Left ventricle myocardium inferior (tissue), 1 donor: ENCODE measurements around the gene ADPRS. TPM values are rescaled to one million over a fixed set of nuclear protein-coding genes. Genes with fewer than 3 reads are reported as not detected.

ENCODE experiments used
- DNase-seq: peaks from one replicate; pipeline ENCODE4 v3.0.0-alpha.2; 2020
- H3K27ac ChIP-seq: fragments of 200-600 bp; replicated peaks from 2 replicates; pipeline ENCODE4 v1.8.0; 2021
- H3K27me3 ChIP-seq: fragments of 200-600 bp; 2 replicates; pipeline ENCODE4 v1.8.0; 2021; ENCODE audit warnings: low read depth
- H3K36me3 ChIP-seq: fragments of 200-600 bp; 2 replicates; pipeline ENCODE4 v1.8.0; 2021
- H3K4me1 ChIP-seq: fragments of 200-600 bp; 2 replicates; pipeline ENCODE4 v1.8.0; 2021
- H3K4me3 ChIP-seq: fragments of 200-600 bp; 2 replicates; pipeline ENCODE4 v1.8.0; 2021; ENCODE audit warnings: mild to moderate bottlenecking, moderate library complexity
- H3K9me3 ChIP-seq: fragments of 200-600 bp; replicated peaks from 2 replicates; pipeline ENCODE4 v1.8.0; 2021
- CTCF ChIP-seq: fragments of 200-600 bp; IDR thresholded peaks from 2 replicates; pipeline ENCODE4 v1.8.0; 2021; ENCODE audit warnings: antibody characterized with exemption, mild to moderate bottlenecking, borderline replicate concordance
- intact Hi-C: fragments of 100-400 bp; cut with micrococcal nuclease; formaldehyde crosslinking; loops from one replicate; pipeline ENCODE4 v1.11.0; 2022
- total RNA-seq: library from RNA; stranded (reverse); fragmentation: NEBNext Ultra II Directional; extraction: Animal tissue kit (Norgen Biotek cat#: 25700); gene quantifications from one replicate; pipeline ENCODE4 v1.2.1, GENCODE V29; 2021
- donor health status: DM: no; HTN: yes; CAD: no; lungs with severe emphysema.

Gene ADPRS
- total RNA-seq, 1 donor from 2014 or later: 17.8 TPM

- Histone ChIP-seq H3K27me3 (no peaks in the 10 kb centered on the region), H3K4me3 (no peak overlapping the region), H3K36me3 (no peaks in the 10 kb centered on the region), H3K9me3 (no peaks in the 10 kb centered on the region), H3K4me1 (peaks cover 8% of the 10 kb centered on the region), H3K27ac (no peak overlapping the region)
- intact Hi-C loops: no loop called here
- no peak for TF ChIP-seq CTCF
- no peak for DNase-seq
Observed at GRCh38 chr1:36118447-36119204, 29.9 kb downstream of the ADPRS start.

GRCh38 chr1:36119456-36119855 lies 30.8 kb downstream of the ADPRS start:
- peaks cover 10% of the 10 kb centered on the region for H3K4me1 ChIP-seq
- intact Hi-C loops: no loop called here
- no peak overlapping the region for H3K4me3 ChIP-seq
- no peak for TF ChIP-seq CTCF
- no peak for DNase-seq
- H3K36me3 ChIP-seq: no peaks in the 10 kb centered on the region
- H3K27me3 ChIP-seq: peaks cover 6% of the 10 kb centered on the region
- H3K9me3 ChIP-seq: no peaks in the 10 kb centered on the region
- no peak overlapping the region for H3K27ac ChIP-seq

GRCh38 chr1:36122062-36123030 lies 33.7 kb downstream of the ADPRS start:
- Histone ChIP-seq H3K9me3 (no peaks in the 10 kb centered on the region), H3K36me3 (no peaks in the 10 kb centered on the region), H3K4me1 (peaks cover 14% of the 10 kb centered on the region), H3K27ac (peak overlapping the region; percentile 23), H3K27me3 (peaks cover 22% of the 10 kb centered on the region), H3K4me3 (no peak overlapping the region)
- TF ChIP-seq CTCF: no peak
- intact Hi-C loops: no loop called here
- DNase-seq: no peak

GRCh38 chr1:36123356-36123755 lies 34.7 kb downstream of the ADPRS start:
- H3K9me3 ChIP-seq: no peaks in the 10 kb centered on the region
- H3K36me3 ChIP-seq: no peaks in the 10 kb centered on the region
- no peak for DNase-seq
- no peak for TF ChIP-seq CTCF
- H3K27ac ChIP-seq: peak overlapping the region; percentile 23
- H3K4me3 ChIP-seq: no peak overlapping the region
- intact Hi-C loops: no loop called here
- peaks cover 22% of the 10 kb centered on the region for H3K27me3 ChIP-seq
- H3K4me1 ChIP-seq: peaks cover 14% of the 10 kb centered on the region

GRCh38 chr1:36124404-36125128 lies 35.9 kb downstream of the ADPRS start:
- Histone ChIP-seq H3K36me3 (no peaks in the 10 kb centered on the region), H3K4me3 (peak overlapping the region; percentile 61)
- TF ChIP-seq CTCF: no peak

More at GRCh38 chr1:36124404-36125128, 35.9 kb downstream of the ADPRS start:
- Histone ChIP-seq H3K9me3 (no peaks in the 10 kb centered on the region), H3K4me1 (peaks cover 14% of the 10 kb centered on the region), H3K27me3 (peaks cover 22% of the 10 kb centered on the region), H3K27ac (no peak overlapping the region)
- intact Hi-C loops: no loop called here
- DNase-seq: no peak
